Femur (tissue), 1 donor: ENCODE measurements around the gene CYP2C19.
"Not testable (repeated sequence)": the region's sequence is repeated elsewhere in the genome, so short reads cannot be mapped to it uniquely, and the experiment has no call there.

Experiments used
- DNase-seq: peaks from one replicate; pipeline ENCODE4 v3.0.0-alpha.2; 2017

CYP2C19 gene

DNA sequence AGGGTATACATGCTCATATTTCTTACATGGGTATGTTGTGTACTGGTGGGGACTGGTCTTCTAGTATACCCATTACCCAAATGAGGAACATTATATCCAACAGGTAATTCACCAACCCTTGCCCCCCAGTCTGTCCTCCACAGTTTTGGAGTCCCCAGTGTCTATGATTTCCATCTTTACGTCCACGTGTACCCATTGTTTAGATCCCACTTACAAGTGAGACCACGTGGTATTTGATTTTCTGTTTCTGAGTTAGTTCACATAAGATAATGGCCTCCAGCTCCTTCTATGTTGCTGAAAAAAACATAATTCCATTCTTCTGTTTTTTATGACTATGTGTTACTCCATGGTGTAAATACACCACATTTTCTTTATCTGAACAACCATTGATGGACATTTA lies 126.6 kb downstream of the CYP2C19 start:
- DNase-seq = no peak

DNA sequence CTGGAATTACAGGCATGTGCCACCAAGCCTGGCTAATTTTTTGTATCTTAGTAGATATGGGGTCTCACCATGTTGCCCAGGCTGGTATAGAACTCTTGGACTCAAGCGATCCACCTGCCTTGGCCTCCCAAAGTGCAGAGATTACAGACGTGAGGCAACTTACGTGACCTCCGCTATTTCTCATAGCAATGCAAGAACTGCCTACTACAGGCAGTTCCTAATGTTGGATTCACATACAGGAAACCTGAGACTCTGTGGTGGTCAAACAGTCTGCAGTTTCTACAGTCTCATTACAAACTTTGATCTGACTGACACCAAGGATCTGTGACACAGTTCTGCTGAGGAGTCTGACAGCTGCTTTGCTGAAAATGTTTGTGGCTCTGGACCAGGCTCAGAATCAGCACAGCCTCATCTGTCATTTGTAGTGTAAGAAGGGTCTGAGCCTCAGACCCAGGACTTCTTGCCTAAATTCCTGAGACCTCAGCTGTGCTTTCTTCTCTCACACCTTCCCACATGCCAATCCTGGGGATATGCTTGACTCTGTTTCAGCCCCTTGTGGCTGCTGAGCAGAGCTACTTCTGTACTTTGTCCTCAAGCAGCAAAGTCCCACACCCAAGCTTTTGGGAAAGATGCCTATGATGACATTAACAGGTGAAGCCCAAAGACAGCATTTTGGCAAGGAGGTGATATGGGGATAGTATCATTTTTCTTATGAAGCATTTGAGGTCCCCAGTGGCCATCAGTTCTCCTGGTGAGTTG lies 128.0 kb downstream of the CYP2C19 start:
- DNase-seq = no peak

DNA sequence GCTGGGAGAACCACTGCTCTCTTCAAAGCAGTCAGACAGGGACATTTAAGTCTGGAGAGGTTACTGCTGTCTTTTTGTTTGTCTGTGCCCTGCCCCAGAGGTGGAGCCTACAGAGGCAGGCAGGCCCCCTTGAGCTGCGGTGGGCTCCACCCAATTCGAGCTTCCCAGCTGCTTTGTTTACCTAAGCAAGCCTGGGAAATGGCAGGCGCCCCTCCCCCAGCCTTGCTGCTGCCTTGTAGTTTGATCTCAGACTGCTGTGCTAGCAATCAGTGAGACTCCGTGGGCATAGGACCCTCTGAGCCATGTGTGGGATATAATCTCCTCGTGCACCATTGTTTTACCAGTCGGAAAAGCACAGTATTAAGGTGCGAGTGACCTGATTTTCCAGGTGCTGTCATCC lies 135.9 kb downstream of the CYP2C19 start:
- not testable (repeated sequence) for DNase-seq

DNA sequence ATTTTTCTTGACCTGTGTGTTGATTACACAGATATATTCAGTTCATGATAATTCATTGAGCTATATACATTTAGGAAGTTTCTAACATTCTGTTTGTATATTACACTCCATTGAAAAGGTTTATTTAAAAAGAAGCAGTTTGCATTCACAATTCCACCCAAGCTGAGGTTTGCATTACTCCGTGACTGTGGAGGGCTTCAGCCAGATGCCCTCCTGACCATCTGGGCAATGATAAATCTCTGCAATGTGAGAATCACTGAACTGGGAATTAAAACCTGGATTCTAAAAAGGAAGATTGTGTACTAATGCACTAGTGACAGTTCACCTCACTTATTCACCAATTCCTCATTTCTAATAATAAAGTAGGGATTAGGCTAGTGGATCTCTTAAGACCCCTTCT lies 139.6 kb downstream of the CYP2C19 start:
- no peak for DNase-seq

DNA sequence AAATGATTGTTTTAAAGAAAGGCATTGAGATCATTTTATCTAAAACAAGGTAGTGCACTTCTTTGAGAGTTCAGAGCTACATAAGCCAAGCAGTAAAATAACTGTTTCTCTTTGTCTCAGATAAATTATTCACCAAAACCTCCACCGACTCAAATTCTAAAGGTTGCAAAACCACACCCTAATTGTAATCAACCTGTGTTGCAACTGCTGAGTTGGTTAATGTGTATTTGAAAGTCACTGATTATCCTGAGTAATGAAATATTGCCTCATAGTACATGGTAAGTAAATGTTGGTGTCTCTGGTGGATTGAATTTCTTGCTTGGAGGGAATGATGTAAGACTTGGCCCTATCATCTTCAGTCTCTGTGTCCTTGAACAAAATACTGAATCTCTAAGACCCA lies 140.1 kb downstream of the CYP2C19 start:
- no peak for DNase-seq
